Right hindlimb (tissue), 1 donor: Measurements from ENCODE around the gene TTC23.

ENCODE experiments used
- DNase-seq: peaks from one replicate; pipeline ENCODE4 v3.0.0-alpha.2; 2018

Gene TTC23

DNA sequence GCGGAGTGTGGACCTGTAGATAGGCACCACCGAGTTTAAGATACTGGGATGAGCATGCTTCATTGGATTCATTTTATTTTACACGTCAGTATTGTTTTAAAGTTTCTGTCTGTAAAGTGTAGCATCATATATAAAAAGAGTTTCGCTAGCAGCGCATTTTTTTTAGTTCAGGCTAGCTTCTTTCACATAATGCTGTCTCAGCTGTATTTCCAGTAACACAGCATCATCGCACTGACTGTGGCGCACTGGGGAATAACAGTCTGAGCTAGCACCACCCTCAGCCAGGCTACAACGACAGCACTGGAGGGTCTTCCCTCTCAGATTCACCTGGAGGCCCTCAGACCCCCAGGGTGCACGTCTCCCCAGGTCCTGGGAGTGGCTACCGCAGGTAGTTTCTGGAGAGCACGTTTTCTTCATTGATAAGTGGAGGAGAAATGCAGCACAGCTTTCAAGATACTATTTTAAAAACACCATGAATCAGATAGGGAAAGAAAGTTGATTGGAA lies 115.0 kb downstream of the TTC23 start:
- no peak for DNase-seq

DNA sequence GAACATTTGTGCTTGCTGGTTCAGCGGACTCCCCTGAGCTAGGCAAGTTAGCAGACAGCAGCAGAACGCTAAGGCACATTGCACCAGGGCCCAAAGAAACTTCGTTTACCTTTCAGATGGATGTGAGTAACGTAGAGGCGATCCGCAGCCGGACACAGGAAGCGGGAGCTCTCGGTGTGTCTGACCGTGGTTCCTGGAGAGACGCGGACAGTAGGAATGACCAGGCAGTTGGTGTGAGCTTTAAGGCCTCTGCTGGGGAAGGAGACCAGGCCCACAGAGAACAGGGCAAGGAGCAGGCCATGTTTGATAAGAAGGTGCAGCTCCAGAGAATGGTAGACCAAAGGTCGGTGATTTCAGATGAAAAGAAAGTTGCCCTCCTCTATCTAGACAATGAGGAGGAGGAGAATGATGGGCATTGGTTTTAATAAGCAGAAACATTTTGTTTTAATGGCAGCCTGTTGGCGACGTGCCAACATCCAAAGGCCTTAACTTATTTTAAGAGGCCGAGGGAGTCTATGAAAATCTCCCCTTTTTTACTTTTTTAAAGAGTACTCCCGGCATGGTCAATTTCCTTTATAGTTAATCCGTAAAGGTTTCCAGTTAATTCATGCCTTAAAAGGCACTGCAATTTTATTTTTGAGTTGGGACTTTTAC lies 116.6 kb downstream of the TTC23 start:
- DNase-seq, result no peak

DNA sequence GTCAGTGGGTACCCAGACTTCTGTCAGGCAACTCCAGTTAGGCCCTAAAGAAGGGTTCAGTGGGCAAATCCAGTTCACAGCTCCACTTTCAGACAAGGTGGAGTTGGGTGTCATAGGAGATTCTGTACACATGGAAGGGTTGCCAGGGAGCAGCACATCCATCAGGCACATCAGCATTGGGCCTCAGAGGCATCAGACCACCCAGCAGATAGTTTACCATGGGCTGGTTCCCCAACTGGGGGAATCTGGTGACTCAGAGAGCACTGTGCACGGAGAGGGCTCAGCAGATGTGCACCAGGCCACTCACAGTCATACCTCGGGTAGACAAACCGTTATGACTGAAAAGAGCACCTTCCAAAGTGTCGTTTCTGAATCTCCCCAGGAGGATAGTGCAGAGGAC lies 117.3 kb downstream of the TTC23 start:
- DNase-seq, result no peak

DNA sequence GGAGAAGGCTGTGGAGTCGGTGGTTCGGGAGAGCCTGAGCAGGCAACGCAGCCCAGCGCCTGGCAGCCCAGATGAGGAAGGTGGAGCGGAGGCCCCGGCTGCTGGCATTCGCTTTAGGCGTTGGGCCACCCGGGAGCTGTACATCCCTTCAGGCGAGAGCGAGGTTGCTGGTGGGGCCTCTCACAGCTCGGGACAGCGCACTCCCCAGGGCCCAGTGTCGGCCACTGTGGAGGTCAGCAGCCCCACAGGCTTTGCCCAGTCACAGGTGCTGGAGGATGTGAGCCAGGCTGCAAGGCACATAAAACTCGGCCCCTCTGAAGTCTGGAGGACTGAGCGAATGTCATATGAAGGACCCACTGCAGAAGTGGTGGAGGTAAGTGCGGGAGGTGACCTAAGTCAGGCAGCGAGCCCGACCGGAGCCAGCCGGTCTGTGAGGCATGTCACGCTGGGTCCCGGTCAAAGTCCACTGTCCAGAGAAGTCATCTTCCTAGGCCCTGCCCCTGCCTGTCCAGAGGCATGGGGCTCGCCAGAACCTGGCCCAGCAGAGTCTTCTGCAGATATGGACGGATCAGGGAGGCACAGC lies 117.8 kb downstream of the TTC23 start:
- no peak for DNase-seq

DNA sequence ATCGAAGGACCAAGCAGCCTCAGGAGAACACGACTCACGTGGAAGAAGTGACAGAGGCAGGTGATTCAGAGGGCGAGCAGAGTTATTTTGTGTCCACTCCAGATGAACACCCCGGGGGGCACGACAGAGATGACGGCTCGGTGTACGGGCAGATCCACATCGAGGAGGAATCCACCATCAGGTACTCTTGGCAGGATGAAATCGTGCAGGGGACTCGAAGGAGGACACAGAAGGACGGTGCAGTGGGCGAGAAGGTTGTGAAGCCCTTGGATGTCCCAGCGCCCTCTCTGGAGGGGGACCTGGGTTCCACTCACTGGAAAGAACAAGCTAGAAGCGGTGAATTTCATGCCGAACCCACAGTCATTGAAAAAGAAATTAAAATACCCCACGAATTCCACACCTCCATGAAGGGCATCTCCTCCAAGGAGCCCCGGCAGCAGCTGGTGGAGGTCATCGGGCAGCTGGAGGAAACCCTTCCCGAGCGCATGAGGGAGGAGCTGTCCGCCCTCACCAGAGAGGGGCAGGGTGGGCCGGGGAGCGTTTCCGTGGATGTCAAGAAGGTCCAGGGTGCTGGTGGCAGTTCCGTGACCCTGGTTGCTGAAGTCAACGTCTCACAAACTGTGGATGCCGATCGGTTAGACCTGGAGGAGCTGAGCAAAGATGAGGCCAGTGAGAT lies 118.5 kb downstream of the TTC23 start:
- no peak for DNase-seq

DNA sequence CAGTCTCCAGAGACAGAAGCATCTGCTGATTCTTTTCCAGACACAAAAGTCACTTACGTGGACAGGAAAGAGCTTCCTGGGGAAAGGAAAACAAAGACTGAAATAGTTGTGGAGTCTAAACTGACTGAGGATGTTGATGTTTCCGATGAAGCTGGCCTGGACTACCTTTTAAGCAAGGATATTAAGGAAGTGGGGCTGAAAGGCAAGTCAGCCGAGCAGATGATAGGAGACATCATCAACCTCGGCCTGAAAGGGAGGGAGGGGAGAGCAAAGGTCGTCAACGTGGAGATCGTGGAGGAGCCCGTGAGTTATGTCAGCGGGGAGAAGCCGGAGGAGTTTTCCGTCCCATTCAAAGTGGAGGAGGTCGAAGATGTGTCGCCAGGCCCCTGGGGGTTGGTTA lies 119.1 kb downstream of the TTC23 start:
- DNase-seq, result no peak

DNA sequence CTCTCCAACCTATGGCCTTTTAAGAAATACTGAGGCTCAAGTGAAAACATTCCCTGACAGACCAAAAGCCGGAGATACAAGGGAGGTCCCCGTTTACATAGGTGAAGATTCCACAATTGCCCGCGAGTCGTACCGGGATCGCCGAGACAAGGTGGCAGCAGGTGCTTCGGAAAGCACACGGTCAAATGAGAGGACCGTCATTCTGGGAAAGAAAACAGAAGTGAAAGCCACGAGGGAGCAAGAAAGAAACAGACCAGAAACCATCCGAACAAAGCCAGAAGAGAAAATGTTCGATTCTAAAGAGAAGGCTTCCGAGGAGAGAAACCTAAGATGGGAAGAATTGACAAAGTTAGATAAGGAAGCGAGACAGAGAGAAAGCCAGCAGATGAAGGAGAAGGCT lies 119.7 kb downstream of the TTC23 start:
- DNase-seq, result no peak

DNA sequence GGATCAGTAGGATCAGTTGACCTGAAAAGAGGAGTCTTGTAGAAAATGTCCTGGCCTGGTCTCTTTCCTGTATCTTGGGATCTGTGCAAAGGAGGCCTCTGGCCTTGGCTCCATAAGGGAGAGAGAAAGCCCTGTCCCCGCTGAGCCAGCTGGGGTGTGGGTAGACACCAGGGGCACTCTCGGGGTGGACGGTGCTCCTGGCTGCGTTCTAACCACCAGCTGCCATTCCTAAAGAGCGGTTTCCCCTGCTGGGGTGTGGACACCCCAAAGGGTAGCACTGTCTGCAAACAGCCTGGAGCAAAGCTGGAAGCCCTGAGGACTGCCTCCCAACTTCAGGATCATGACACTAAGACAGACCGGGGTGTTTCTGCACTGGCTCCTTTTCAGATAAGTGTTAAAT lies 121.0 kb downstream of the TTC23 start:
- no peak for DNase-seq

DNA sequence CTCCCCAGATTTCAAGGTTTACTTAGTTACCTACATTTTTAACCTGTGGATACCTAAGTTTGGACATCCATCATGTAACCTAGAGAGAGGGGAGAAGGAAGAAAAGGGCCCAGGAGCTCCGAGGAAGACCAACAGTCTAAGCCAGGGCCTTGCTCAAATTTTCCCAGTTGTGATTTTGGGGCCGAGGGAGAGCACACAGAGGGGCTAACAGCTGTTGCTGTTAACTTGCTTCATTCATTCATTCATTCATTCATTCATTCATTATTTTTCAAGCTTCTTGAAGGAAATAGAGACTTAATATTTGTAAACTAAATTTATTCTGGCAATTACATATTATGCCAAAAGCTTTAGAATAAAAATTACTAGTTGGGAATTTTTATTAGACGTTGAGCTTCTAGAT lies 121.6 kb downstream of the TTC23 start:
- DNase-seq, result no peak

DNA sequence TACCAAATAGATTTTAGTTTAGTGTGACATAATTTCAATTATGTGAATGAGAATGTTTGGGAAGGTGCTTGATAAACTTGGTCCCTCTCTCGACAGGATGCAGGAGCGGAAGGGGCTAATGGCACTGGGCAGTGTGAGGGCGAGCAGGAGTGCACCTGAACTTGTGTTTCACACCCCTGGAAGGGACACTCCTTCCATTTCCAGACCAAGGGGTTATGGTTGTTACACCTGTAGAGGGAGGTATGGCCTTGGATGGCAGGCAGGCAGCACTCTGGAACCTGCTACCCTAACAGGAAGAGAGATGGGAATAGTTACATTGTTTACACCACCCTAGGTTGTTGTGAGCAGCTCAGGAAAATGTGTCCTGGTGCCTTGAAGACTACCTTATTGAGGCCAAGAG lies 122.5 kb downstream of the TTC23 start:
- no peak for DNase-seq

DNA sequence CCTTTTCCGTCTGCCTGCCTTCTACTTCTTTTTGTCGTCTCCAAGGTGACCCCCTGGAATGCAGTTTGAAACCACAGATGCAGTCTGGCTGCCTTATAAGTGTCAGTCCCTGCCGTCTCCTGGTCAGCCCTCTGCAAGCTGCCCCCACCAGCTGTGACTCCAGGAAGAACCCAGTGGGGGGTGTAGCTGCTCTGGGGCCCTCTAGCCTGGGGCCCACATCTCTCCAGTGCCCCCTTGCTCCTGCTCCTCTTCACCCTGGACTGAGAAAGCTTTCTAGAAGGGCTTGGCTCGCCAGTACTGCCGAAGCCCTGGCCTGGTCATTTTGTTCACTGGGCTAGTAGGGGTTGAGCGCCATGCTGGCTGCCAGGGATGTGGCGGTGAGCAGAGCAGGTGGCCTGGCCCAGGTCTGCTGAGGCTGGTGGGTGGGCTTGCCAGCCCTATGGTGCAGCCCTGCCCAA lies 123.2 kb downstream of the TTC23 start:
- no peak for DNase-seq

DNA sequence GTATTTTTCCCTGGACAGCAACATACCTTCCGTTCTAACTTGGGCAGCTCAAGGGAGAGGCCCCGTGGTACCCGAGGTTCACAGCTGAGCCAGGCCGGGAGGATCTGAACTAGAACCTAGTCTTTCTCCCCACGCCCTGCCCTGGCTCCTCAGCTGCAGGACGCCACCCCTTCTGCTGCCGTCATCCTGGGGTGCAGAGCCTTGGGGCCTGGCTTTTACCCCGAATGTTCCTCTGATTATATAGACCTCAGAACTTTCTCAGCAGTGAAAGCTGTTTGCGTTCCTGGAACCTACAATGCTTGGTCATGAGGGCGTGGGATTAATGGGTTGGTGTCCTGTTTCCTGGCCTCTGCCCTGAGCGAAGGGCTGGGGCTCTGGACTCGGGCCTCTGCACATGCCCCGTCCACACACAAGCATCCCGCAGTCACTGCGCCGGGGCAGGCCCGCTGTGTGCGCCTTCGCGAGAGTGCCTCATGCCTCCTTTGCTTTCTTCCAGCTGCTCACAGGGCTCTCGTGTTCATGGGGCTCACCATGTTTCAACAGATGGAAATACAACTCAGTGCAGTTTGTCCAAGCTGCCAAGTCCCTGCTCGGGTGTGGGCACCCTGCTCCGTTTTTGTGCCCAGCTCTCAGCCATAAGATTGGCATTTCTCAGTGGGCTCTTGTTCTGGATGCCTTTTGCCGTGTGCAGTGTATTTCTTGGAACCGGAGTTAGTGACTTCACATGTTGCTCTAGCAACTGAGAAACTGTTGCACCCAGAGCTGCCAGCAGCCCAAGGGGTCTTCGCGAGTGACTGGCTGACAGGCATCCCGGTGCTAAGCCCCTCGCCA lies 124.1 kb downstream of the TTC23 start:
- peak; percentile 55 for DNase-seq

DNA sequence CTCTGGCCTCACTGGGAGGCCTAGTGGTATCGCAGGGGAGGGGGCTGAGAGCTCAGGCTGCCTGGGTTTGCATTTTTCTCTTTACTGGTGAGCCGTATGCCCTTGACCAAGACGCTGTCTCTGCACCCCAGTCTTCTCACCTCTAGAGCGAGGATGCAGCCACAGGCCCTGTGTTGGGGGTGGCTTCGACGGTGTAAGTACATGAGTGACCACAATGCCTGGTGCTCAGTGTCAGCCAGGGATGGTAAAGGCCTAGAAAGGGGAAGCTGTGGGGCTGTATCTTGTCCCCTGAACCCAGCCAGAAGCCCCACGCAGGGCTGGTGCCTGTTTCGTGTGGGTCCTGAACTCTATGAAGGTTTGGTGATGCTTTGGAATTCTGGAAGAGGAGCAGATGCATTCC lies 124.7 kb downstream of the TTC23 start:
- no peak for DNase-seq

DNA sequence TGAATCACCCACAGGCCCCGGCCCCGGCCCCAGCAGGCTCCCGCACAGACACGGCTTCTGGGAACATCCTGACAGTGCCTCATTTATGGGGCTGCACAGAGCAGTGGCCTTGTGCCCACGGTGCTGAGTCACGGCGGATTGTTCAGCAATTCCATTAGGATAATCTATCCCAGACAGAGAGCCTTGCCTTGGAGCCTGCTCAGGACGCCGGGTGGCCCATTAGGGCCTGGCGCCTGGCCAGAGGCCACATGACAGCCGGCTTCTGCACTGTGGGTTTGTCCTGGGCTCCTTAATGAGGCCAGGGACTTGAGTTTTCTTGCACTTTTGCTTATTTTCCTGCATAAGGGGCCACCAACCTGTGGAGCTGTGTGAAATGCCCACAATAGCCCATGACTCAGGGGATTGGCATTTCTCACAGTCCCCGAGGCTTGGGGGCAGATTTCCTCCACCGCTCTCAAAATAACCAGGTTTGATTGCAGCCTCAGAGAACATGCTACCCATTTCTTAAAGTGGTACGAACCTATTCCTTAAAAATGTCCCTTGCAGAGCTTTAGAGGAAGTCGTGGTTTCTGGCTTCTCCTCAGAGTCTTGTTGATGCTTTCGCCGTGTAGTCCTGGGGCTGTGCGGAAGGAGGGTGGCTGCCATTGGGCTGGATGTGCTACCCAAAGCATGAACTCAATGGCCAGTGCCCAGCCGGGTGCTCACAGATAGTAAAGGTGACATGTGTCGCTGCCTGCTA lies 125.5 kb downstream of the TTC23 start:
- DNase-seq, result peak; percentile 91

DNA sequence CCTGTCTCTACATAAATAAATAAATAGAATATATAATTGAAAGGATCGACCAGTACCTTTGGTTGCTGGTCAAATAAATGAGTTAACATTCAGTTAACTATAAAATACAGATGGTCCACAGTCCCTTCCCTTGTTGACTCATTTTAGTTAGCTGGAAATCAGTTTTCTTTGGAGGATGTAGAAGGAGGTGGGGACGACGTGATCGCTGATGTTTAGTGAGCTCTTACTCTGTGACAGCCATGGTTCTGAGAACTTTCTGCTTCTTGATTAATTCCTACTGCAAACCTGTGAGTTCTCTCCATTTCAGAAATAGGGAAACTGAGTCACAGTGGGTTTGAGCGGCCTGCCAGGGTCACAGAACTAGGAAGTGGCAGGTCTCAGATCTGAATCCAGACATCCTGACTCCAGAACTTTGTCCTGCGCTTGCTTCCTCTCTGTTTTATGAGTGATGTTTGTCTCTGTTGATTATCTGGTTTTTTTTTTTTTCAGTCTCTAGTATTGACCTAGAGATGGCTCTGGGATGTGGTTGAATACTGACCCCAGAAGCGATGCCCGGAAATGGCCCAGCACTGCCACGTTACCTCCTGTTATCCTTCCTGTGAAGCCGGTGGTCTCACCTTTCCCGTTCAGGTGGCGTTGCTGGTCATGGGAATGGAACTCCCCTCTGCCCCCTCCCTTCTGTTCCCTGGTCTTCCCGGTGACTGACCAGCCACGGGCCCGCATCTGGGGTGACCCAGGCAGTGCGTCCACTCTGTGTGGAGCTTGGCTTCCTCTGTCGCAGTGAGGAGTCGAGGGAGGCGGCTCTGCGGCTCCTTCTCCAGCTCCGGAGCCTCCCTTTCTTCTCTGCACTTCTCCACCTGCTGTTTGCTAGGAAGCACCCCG lies 126.3 kb downstream of the TTC23 start:
- DNase-seq, result no peak

DNA sequence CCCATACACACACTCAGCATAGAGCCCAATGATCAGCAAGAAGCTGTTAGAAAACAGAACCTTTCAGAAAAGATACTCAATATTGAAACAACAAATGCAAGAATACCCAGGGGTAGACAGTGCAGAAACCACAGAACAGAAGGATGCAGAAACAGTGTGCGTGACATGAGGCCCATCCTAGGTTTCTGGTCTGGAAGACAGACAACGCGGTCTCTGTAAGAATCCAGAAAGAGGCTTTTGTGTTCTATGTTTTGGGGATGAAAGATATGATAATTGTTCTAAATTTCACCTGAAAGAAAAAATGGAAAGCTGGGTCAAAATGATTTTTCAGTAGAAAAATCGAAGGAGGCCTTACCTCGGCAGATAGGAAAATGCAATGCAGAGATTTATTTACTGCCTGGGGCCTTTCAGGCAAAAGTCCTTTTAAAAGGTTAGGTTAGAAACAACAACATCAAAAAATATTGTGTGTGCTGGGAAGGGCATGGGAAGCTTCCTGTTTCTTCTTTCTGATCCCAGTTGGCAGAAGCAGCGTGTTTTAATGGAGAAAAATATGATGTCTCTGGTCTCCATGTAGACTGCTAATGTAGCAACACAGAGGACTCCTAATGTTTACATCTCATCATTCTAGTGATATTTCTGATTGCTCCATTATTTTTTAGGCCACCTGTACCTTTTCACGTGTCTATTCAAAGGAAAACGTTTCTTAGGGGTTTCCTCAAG lies 127.5 kb downstream of the TTC23 start:
- DNase-seq, result no peak

DNA sequence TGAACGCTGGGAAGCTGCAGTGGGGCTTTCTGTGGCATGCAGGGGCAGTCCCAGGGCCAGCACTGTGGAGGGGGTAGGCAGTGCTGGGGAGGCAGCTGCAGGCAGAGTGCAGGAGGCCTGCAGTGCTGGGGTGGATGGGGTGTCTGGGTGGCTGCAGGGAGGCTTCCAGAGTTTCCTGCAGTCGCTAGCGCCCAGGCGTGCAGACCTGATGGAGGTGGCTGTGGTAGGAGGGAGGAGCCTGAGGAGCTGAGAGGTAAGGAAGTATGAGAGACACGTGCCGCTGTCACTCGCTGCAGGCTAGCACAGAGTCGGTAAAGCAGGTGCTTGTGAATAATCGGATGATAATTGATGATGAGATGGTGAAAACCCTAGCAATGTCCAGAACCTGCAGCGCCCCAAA lies 128.2 kb downstream of the TTC23 start:
- no peak for DNase-seq

DNA sequence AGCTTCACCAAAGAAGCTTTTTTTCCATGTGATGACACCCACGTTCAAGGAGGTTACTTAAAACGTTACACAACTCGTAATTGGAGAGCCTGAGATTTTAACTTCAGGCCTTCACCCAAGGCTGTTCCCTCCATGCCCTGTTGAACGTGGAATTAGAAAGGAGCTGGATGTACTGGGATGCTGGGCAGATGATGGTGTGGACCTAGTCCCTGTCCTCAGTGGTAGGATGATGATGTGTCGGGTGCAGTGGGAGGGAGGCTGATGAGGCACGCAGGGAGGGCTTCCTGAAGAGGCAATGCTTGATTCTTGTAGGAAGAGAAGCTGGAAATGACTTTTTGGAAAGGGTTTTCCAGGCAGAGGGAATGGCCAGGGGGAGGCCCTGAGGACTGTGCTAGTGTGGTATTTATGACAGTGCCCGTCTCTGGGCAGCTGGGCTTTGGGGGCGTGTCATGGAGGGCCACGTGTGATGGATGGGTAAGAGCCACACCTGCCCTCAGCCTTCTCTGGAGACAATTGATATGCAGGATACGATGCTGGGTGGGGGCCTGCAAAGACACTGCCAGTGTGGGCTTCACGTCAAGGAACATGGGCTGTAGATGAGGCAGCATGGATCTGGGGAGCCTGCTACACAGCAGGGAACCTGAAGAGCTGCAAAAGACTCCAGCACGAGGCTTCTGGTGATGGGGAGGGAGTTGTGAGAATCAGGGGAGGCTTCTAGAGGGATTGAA lies 129.2 kb downstream of the TTC23 start:
- DNase-seq, result no peak

DNA sequence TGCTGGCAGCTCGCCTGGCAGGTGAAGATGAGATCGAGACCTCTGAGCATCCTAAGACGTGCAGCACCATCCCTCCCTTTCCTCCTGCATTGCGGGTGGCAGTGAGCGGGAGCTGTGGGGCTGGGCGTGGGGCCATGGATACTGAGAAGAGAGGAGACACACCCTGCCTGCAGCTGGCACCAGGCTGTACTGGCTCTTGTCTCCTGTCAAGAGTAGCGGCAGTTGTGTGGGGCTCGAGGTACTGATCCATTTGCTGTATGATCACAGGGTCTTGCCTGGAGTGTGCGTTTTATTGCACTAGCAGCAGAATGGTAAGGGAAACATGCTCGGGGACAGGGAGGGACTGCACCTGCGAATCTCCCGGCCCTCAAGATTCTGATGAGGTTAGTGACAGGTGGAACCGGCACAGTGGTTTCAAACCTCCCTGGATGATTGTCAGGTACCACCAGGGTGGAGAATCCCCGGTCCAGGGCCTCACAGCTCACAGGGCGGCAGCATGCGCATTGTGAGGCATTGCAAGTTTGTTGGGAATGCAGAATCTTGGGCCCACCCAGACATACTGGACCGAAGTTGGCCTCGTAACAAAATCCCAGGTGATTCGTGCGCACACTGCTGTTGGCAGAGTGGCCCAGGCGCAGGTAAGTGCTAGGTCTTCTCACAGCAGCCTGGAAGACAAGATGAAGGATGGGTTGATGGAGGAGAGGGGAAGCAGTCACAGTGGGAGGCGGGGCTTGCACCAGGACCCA lies 130.4 kb downstream of the TTC23 start:
- DNase-seq, result no peak
